ENCODE data around the gene S1PR4. TPM values are rescaled to one million over a fixed set of nuclear protein-coding genes. Genes with fewer than 3 reads are reported as not detected.
A peak's percentile ranks its signal among the peaks of the same experiment; 100 is the strongest.

Gene S1PR4
- total and polyA plus RNA-seq, 2 experiments from 2014 or later = not detected

DNA sequence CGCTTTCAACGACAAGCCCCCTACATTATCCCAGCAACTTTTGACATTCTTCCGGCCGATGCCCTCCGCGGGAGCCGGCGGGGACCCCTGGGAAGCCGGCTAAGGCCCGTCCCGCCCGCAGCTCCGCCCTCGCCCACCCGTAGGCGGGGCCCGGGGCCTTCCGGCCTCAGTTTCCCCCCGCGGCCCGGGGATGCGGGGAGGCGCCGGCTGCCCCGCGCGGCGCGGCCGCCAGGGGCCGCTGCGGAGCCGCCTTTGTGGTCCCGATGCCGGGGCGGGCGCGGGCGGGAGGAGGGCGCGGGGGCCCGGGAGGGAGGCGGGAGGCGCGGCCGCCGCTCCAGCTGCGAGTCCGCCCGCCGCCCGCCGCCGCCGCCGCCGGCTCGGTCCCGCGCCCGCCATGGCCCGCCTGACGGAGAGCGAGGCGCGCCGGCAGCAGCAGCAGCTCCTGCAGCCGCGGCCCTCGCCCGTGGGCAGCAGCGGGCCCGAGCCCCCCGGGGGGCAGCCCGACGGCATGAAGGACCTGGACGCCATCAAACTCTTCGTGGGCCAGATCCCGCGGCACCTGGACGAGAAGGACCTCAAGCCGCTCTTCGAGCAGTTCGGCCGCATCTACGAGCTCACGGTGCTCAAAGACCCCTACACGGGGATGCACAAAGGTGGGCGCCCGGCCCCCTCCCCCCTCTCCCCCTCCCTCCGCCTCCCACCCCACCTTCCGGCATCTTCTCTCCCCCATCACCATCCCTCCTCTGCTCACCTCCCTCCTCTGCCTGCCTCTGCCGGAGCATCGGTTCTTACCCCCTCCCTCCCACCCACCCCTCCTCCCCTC is 46.0 kb downstream of the S1PR4 start, which contains the start of gene CELF5:
Gene CELF5, plus strand, starts transcription at position 316 of the 823 bp plus-strand sequence. Its CDS starts 79 bp downstream, at position 395.
- Histone ChIP-seq H3K4me2 (ENCODE audit: unreplicated experiment) (peak within 1 kb of the TSS; percentile 26), H3K79me2 (ENCODE audit: insufficient read depth) (no peaks in the 10 kb centered on the region), H3K27ac (no peak within 1 kb of the TSS), H3K4me1 (ENCODE audit: insufficient read depth) (no peaks in the 10 kb centered on the region), H3K4me3 (0 out of 2 replicates have a peak within 1 kb of the TSS, but pooled peaks have one; percentile 46), H3K9me3 (ENCODE audit: low read depth) (no peaks in the 10 kb centered on the region), H3K9me2 (ENCODE audit: insufficient read depth) (no peaks in the 10 kb centered on the region), H4K20me1 (ENCODE audit: insufficient read depth) (no peaks in the 10 kb centered on the region), H3K9ac (no peak within 1 kb of the TSS), H3F3A (ENCODE audit: insufficient read depth) (no peaks in the 10 kb centered on the region), H3K27me3 (replicated peaks; ENCODE audit: insufficient read depth) (peaks cover 26% of the 10 kb centered on the region), H3K36me3 (ENCODE audit: low read depth) (no peaks in the 10 kb centered on the region), H2AFZ (no peak within 1 kb of the TSS)
- in situ Hi-C loops (cut with MboI) = no loop called here
- DNase-seq = peak; percentile 73
- 3 to 4% methylated on average over 40 to 70 of the region's 94 CpGs for WGBS, 2 experiments (ENCODE audit: low coverage in 1 of 2, low lambda C conversion rate in 2 of 2, missing lambda C conversion rate in 2 of 2)
- TF ChIP-seq EZH2phosphoT487 (IDR thresholded peaks at IDR 0.05; ENCODE audit: insufficient read depth, low read depth) (no peak), EZH2 (IDR thresholded peaks at IDR 0.05; ENCODE audit: insufficient read depth, poor library complexity, severe bottlenecking) (no peak)

DNA sequence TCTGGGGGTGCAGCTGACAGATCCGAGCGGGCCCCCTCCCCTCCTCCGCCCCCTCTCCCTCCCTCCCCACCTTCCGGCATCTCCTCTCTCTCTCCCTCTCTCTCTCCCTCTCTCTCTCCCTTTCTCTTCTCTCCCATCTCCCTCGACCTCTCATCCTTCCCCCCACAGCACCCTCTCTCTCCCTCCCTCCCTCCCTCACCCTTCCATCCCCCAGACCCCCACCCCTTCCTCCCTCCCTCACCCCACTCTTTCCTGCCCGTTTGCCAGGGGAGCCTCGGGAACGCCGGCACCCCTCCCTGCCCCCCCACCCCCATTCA is 46.6 kb downstream of the S1PR4 start:
- DNase-seq = no peak
- 1% methylated on average over 9 of the region's 9 CpGs; no CpG with 5 or more reads in 1 of the 2 experiments for WGBS, 2 experiments (ENCODE audit: low coverage in 1 of 2, low lambda C conversion rate in 2 of 2, missing lambda C conversion rate in 2 of 2)
- Histone ChIP-seq H3K4me3 (no peak overlapping the region), H3F3A (ENCODE audit: insufficient read depth) (no peaks in the 10 kb centered on the region), H3K9me2 (ENCODE audit: insufficient read depth) (no peaks in the 10 kb centered on the region), H3K79me2 (ENCODE audit: insufficient read depth) (no peaks in the 10 kb centered on the region), H3K9me3 (ENCODE audit: low read depth) (no peaks in the 10 kb centered on the region), H2AFZ (no peak overlapping the region), H3K27me3 (replicated peaks; ENCODE audit: insufficient read depth) (peaks cover 32% of the 10 kb centered on the region), H3K4me1 (ENCODE audit: insufficient read depth) (no peaks in the 10 kb centered on the region), H3K4me2 (ENCODE audit: unreplicated experiment) (no peak overlapping the region), H3K36me3 (ENCODE audit: low read depth) (no peaks in the 10 kb centered on the region), H4K20me1 (ENCODE audit: insufficient read depth) (no peaks in the 10 kb centered on the region), H3K9ac (no peak overlapping the region), H3K27ac (no peak overlapping the region)
- in situ Hi-C loops (cut with MboI) = no loop called here
- TF ChIP-seq EZH2phosphoT487 (IDR thresholded peaks at IDR 0.05; ENCODE audit: insufficient read depth, low read depth) (no peak), EZH2 (IDR thresholded peaks at IDR 0.05; ENCODE audit: insufficient read depth, poor library complexity, severe bottlenecking) (no peak)

DNA sequence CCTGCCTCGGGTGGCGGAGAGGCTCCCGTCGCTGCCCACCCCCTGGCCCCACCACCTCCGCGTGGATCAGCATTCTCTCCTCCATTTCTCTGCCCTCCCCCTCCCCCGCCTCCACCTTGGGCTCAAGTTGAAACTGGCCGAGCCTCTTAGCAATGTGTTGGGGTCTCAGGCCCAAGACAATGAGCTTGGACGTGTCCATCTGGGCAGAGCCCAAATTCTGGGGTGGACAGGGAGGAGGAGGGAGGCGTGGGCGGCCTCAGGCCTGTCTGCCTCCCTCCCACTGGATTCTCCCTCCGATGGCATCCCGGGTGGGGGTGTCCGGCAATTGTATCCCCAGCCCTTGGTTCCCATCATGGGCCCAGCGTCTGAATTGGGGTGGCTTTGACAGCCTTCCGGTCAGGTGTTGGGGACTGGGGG is 47.1 kb downstream of the S1PR4 start:
- H4K20me1 ChIP-seq (ENCODE audit: insufficient read depth) = no peaks in the 10 kb centered on the region
- H3F3A ChIP-seq (ENCODE audit: insufficient read depth) = no peaks in the 10 kb centered on the region
- no peaks in the 10 kb centered on the region for H3K79me2 ChIP-seq (ENCODE audit: insufficient read depth)
- H3K9me2 ChIP-seq (ENCODE audit: insufficient read depth) = no peaks in the 10 kb centered on the region
- no peaks in the 10 kb centered on the region for H3K4me1 ChIP-seq (ENCODE audit: insufficient read depth)
- no peaks in the 10 kb centered on the region for H3K9me3 ChIP-seq (ENCODE audit: low read depth)
- 36 to 61% methylated on average over 7 to 16 of the region's 16 CpGs for WGBS, 2 experiments (ENCODE audit: low coverage in 1 of 2, low lambda C conversion rate in 2 of 2, missing lambda C conversion rate in 2 of 2)
- H3K4me3 ChIP-seq = no peak overlapping the region
- no peak overlapping the region for H2AFZ ChIP-seq
- H3K27ac ChIP-seq = no peak overlapping the region
- H3K27me3 ChIP-seq (replicated peaks; ENCODE audit: insufficient read depth) = peaks cover 35% of the 10 kb centered on the region
- no peak overlapping the region for H3K4me2 ChIP-seq (ENCODE audit: unreplicated experiment)
- no peak overlapping the region for H3K9ac ChIP-seq
- in situ Hi-C loops (cut with MboI) = no loop called here
- no peak for DNase-seq
- no peaks in the 10 kb centered on the region for H3K36me3 ChIP-seq (ENCODE audit: low read depth)
- no peak for TF ChIP-seq EZH2phosphoT487 (IDR thresholded peaks at IDR 0.05; ENCODE audit: insufficient read depth, low read depth)
- no peak for TF ChIP-seq EZH2 (IDR thresholded peaks at IDR 0.05; ENCODE audit: insufficient read depth, poor library complexity, severe bottlenecking)

DNA sequence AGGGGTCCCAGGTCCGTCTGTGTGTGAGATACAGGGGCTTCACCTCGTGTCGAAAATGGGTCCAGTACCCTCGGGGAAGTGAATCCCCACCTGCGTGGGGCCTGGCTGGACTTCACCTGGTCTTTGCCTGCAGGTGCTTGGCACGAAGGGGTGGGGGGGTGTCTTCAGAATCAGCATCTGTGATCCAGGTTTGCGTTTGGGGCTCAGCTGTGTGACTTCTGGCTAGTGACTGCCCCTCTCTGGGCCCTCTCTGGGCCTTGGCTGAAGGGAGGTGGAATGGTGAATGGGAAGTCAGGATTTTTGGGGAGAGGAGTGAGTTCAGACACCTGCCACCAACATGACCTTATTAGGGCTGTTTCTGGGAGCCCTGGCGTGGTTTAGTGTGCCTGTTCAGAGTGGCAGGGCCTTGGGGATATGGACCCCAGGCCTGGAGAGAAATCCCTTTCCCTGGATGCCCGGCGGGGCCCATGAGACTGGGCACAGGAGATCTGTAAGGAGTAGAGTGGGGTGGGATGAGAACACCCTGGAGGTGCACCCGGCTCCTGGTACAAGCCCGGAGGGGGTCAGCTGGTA is 48.6 kb downstream of the S1PR4 start:
- Histone ChIP-seq H3K9ac (no peak overlapping the region), H3K9me3 (ENCODE audit: low read depth) (no peaks in the 10 kb centered on the region), H3K4me1 (ENCODE audit: insufficient read depth) (no peaks in the 10 kb centered on the region), H3K79me2 (ENCODE audit: insufficient read depth) (no peaks in the 10 kb centered on the region), H4K20me1 (ENCODE audit: insufficient read depth) (no peaks in the 10 kb centered on the region), H3K4me3 (no peak overlapping the region), H3K36me3 (ENCODE audit: low read depth) (no peaks in the 10 kb centered on the region), H3K27me3 (replicated peaks; ENCODE audit: insufficient read depth) (peaks cover 35% of the 10 kb centered on the region), H2AFZ (no peak overlapping the region), H3F3A (ENCODE audit: insufficient read depth) (no peaks in the 10 kb centered on the region), H3K9me2 (ENCODE audit: insufficient read depth) (no peaks in the 10 kb centered on the region), H3K4me2 (ENCODE audit: unreplicated experiment) (no peak overlapping the region), H3K27ac (no peak overlapping the region)
- 41 to 52% methylated on average over 12 of the region's 12 CpGs for WGBS, 2 experiments (ENCODE audit: low coverage in 1 of 2, low lambda C conversion rate in 2 of 2, missing lambda C conversion rate in 2 of 2)
- DNase-seq = no peak
- TF ChIP-seq EZH2phosphoT487 (IDR thresholded peaks at IDR 0.05; ENCODE audit: insufficient read depth, low read depth) (no peak), EZH2 (IDR thresholded peaks at IDR 0.05; ENCODE audit: insufficient read depth, poor library complexity, severe bottlenecking) (no peak)
- in situ Hi-C loops (cut with MboI) = no loop called here
